Effector CD4-positive, alpha-beta T cell (primary cell): ENCODE measurements around the gene AKAP13.
"Not testable (repeated sequence)": the region's sequence is repeated elsewhere in the genome, so short reads cannot be mapped to it uniquely, and the experiment has no call there.

ENCODE experiments used
- DNase-seq: peaks from one replicate; pipeline ENCODE4 v3.0.0-alpha.2; 2020

The AKAP13 gene

GRCh38 chr15:85779249-85779648 lies 398.8 kb downstream of the AKAP13 start:
- DNase-seq, result no peak

GRCh38 chr15:85780225-85780985 lies 400.0 kb downstream of the AKAP13 start:
- no peak for DNase-seq

- no peak for DNase-seq
Measured at GRCh38 chr15:85781099-85781498, 400.7 kb downstream of the AKAP13 start.

DNA sequence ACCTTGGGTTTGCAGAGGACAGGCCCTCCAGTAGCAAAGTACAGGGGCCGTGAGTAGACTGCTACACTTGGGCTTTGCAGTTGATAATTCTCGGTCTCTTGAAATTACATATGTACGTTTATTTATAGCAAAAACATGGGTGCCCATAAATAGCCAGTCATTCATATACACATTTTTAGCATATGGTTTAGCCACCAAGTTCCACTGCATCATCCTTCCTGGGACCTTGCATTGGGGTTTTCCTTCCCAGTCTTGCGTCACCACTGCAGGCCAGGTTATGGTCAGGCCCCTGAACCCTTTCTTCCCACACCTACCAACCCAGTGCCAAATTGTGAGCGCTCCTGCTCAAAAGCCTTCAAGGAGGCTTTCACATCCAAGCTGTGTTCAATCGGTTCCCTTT lies 401.7 kb downstream of the AKAP13 start:
- DNase-seq, result no peak

- DNase-seq, result no peak
Measured at GRCh38 chr15:85785887-85786780, 405.7 kb downstream of the AKAP13 start.

GRCh38 chr15:85786781-85787114 lies 406.3 kb downstream of the AKAP13 start:
- DNase-seq, result no peak

DNA sequence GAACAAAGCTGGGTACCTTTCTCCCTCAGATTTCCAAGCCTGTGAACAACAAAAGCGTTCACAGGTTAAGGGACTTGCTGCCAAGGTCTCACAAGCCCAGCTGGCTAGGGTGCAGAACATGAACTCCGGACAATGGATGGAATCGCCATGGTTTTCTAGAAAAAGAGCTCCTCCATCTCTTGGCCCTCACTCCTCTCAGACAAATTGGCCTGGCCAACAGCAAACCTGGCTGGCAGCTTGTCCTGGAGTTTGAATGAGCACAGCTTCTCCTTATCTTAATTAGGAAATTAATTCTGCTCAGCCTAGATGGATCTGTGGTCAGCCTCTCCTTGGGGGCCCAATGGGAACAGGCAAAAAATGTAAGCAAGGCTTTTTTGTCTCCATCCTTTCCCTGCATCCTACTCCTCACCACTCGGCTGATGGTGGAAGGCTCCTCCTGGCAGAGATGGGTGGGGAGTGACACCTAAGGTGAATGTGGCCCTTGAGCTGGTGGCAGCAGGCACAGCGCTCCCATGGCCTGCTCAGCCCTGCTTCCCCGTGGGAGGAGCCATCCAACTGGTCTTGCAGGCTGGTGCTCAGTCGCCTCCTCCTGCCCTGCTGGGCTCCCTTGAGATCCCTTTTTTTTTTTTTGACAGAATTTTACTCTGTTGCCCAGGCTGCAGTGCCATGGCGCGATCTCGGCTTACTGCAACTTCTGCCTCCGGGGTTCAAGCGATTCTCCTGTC lies 408.5 kb downstream of the AKAP13 start:
- DNase-seq, result no peak

- DNase-seq, result no peak
Measured at GRCh38 chr15:85789496-85789875, 409.1 kb downstream of the AKAP13 start.

- no peak for DNase-seq
Measured at GRCh38 chr15:85792102-85792731, 411.8 kb downstream of the AKAP13 start.

GRCh38 chr15:85792912-85793590 lies 412.6 kb downstream of the AKAP13 start:
- DNase-seq, result no peak

GRCh38 chr15:85793641-85794597 lies 413.5 kb downstream of the AKAP13 start:
- peak; percentile 14 for DNase-seq

DNA sequence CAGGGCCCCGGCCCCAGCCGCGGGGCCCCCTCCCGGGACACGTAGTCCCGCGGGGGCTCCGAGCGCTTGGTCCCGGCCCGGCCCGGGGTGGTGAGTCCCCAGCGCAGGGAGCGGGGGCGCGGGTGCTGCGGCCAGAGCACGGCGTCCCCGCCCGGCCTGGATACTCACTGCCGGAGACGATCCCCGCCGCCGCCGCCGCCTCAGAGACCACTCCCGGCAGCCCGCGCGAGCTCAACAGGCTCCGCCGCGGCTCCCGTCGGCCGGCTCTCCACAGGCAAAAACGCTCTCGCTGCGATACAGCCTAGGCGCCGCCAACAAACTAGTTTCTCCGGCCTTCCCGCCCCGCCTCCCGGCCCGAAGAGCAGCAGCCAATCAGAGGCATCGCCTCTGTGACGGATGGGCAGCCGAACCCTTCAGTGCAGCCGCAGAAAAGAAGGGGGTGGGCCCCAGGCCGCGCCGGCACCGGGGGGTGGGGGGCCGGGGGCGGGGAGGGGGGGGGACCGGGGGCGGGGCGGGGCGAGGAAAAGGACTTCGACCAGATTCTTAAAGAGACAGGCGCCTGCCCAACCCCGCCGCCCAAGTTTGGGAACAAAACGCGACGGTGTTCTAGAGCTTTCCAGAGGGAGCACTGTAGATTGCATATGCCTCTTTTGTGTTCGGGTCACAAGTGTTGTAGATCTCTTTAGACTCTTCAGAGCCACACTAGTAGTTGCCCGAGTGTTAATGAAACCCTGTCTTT lies 414.4 kb downstream of the AKAP13 start, which contains the start of gene KLHL25:
TSS of gene KLHL25 (minus strand) at position 328 of the 739 bp plus-strand sequence. CDS start 25,115 bp downstream, outside the sequence.
- peak; percentile 89 for DNase-seq

GRCh38 chr15:85795337-85796305 lies 415.2 kb downstream of the AKAP13 start:
- no peak for DNase-seq

DNA sequence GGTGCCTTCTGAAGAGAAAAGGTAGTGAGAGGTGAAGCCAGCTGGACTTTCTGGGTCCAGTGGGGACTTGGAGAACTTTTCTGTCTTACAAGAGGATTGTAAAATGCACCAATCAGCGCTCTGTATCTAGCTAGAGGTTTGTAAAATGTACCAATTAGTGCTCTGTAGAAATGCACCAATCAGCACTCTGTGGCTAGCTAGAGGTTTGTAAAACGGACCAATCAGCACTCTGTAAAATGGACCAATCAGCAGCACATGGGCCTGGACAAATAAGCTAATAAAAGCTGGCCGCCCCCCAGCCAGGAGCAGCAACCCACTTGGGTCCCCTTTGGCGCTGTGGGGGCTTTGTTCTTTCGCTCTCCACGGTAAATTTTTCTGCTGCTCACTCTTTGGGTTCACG lies 416.0 kb downstream of the AKAP13 start:
- DNase-seq, result not testable (repeated sequence)
